GM12873 (cell line): ENCODE results near the gene TRAK1.

Source experiments
- TF ChIP-seq, protein P1 (sequence below): IDR thresholded peaks from 2 replicates; pipeline ENCODE4 v1.5.1; 2012; ENCODE audit warnings: low read depth, mild to moderate bottlenecking, moderate library complexity, low read length, control low read depth; ENCODE audit not compliant: insufficient read depth; ENCODE audit errors: missing control alignments

The TRAK1 gene

DNA sequence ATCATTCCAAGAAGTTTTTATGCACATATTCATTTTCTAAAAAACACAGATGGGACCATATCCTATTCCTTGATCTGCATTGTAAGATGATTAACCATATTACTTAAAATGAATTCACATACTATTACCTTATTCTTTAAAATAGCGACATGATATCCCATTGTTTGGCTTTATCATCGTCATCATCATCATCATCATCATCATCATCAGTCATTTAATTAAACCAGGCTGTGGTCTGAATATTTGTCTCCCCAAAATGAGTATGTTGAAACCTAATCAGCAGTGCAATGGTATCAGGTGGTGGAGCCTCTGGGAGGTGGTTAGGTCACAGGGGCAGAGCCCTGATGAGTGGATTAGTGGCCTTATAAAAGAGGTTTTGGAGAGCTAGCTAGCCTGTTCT, 4.4 kb downstream of the TRAK1 start:
- TF ChIP-seq, protein P1, sequence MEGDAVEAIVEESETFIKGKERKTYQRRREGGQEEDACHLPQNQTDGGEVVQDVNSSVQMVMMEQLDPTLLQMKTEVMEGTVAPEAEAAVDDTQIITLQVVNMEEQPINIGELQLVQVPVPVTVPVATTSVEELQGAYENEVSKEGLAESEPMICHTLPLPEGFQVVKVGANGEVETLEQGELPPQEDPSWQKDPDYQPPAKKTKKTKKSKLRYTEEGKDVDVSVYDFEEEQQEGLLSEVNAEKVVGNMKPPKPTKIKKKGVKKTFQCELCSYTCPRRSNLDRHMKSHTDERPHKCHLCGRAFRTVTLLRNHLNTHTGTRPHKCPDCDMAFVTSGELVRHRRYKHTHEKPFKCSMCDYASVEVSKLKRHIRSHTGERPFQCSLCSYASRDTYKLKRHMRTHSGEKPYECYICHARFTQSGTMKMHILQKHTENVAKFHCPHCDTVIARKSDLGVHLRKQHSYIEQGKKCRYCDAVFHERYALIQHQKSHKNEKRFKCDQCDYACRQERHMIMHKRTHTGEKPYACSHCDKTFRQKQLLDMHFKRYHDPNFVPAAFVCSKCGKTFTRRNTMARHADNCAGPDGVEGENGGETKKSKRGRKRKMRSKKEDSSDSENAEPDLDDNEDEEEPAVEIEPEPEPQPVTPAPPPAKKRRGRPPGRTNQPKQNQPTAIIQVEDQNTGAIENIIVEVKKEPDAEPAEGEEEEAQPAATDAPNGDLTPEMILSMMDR: no peak

DNA sequence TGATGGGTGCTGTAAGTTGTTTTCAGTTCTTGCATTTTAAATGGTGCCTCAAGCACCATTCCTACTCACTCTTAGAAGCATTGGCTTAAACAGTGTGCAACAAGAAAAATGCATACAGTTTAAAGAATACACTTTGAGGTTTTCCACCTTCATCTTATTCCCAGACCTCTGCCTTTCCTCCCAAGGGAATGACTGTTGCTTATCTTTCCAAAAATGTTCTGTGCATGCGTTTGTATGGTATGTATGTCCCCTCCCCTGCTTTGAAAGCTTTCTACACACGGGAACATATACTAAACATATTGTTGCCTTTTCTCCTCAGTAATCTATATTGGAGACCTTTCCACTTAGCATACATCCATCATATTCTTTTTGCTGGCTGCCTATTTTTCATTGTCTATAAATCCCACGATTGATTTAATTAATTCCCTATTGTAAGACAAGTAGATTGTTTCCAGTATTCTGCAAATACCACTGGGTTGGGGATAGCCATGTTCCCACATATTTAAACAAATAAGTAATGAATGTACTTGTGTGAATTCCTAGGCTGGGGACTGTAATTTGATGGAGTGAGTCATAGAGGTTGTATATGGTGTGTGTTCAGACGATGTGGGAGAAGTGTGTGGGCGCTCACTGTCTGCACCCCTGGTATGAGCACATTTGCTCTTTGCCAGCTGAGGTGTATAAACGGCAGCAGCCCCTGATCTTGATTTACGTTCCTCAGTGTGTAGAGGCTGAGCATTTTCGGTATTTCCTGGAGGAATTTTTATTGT, 5.8 kb downstream of the TRAK1 start:
- TF ChIP-seq, protein P1: no peak

DNA sequence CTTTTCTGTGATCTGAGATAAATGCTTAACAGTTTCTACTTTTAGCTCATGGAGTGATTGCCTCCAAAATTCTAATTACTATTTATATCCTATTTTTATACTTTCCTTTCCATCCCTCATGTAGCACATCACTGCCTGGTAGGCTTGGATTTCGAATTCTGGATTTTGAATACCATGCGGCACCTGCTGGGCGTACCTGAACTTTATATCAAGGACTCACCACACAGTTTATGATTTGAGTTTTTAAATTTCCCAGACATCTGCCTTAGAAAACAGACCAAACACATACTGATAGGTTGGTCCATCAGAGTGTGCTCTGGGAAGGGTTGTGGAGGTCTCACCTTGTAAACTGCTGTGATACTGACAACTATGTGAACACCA, 6.4 kb downstream of the TRAK1 start:
- TF ChIP-seq, protein P1: no peak

DNA sequence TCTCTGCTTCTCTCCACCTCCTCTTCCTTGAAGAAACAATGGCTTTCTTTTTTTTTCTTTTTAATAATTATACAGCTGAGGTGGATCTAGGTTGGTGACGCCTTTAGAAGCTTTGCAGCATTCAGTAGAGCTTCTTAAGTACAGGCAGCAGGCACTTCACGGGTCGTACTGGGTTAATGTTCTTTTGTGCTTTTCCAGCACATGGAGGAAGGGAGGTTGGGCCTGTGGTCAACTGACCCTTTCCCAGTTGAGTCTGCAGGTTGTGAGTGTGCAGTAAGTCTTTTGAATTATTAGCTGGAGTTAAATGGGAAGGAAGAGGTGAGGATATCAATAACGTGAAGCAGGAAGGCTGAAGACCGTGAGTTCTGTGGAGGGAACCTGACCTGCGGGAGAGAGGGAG, 7.0 kb downstream of the TRAK1 start:
- TF ChIP-seq, protein P1: no peak

DNA sequence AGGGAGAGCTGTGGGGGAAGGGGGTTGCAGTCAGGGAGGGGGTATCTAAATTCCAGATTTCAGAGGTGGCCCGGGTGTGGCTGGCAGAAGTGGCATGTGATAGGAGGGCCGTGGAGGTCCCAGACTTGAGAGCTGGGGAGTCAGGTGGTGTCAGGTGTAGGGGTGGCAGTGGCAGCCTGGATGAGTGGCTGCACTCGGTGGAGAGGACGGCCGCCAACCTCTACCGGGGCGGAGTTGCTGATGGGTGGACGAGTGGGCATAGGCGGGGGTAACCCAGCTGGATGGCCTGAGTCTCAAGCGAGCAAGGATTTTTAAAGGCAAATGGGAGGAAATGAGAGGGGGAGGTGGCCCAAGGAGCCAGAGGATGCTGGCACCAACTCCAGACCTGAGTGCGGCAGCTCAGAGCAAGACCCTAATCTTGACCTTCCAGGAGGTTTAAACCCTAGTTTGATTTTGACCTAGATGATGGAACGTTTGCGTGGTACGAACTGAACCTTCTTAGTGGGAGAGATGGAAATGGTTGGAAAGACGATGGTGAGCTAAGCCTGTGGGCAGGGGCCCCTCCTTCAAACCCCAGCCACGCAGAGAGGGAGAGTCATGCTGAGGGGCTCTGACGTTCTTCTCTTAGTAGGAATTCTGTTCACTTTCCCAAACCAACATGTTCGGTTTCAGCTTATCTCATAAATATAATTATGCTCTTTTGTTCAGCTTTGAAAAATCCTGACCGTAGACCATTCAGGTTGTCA, 8.0 kb downstream of the TRAK1 start:
- TF ChIP-seq, protein P1: no peak

DNA sequence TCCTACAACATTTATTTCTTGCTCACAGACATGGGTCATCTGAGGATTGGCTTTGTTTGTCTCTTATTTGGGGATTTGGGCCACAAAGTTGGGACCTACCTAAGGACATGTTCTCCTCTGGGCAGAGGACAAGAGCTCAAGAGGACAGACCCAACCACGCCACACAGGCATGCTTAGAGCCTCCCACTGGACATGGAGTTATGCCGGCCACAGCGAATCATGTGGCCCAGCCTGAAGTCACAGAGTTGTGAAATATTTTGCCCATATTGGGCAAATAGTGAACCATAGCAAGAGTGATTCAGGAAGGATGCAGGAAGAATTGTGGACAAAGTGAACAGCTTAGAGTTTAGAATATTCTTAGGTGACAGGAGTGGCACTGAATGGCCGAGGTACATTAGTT, 9.9 kb downstream of the TRAK1 start:
- TF ChIP-seq, protein P1: no peak

DNA sequence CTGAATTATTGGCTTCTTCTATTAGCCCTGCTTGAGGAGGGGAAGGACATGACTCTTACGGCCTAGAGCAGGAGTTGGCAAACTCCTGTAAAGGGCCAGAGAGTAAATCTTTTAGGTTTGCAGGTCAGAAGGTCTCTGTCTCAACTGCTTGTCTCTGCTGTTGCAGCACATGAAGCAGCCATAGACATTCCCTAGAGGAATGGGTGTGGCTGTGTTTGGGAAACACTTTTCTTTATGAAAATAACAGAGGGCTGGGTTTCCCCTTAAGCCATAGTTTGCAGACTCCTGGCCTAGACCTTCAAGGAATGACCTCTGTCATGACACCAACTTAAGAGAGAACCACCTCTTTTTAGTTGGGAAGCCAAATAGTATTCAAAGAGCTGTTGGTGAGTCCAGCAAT, 10.3 kb downstream of the TRAK1 start:
- TF ChIP-seq, protein P1: no peak
